ENCODE results near the gene TJP1. TPM values are rescaled to one million over a fixed set of nuclear protein-coding genes. Genes with fewer than 3 reads are reported as not detected.

TJP1 gene
- total RNA-seq, 2 donors from 2014 or later, result 131 to 145 TPM

DNA sequence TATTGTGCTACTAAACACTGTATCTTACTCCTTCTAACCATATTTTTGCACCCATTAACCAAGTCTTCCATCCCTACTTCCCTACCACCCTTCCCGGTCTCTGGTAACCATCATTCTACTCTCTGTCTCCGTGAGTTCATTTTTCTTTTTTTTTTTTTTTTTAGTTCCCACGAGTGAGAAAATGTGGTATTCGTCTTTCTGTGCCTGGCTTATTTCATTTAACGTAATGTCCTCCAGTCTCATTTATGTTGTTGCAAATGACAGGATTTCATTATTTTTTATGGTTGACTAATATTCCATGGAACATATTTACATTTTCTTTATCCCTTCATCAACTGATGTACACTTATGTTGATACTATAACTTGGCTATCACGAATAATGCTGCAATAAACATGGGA, 31.7 kb downstream of the TJP1 start:
- DNase-seq, result no peak
- no peak overlapping the region for H3K9ac ChIP-seq (ENCODE audit: extremely low read depth, low read length, poor library complexity, severe bottlenecking)
- H3K4me1 ChIP-seq (ENCODE audit: control insufficient read depth, insufficient read depth, low read length), result no peaks in the 10 kb centered on the region
- H3K4me3 Mint-ChIP-seq, result no peak overlapping the region
- H3K27ac ChIP-seq (ENCODE audit: low read depth, low read length), result no peak overlapping the region
- no peaks in the 10 kb centered on the region for H3K27me3 ChIP-seq (ENCODE audit: control insufficient read depth, insufficient read depth, low read length, poor library complexity, severe bottlenecking)
- WGBS, 2 experiments (ENCODE audit: insufficient coverage in 1 of 2, insufficient read length in 1 of 2), result 93 to 95% methylated on average over 3 to 5 of the region's 6 CpGs
- peaks cover 2% of the 10 kb centered on the region for H3K4me1 Mint-ChIP-seq
- H3K27ac Mint-ChIP-seq, result no peak overlapping the region
- peaks cover 45% of the 10 kb centered on the region for H3K36me3 Mint-ChIP-seq (ENCODE audit: low read depth)
- H3K36me3 ChIP-seq (ENCODE audit: control insufficient read depth, insufficient read depth, low read length), result peaks cover 37% of the 10 kb centered on the region
- H3K9me3 ChIP-seq (ENCODE audit: control insufficient read depth, low read length), result peaks cover 20% of the 10 kb centered on the region
- no peaks in the 10 kb centered on the region for H3K27me3 Mint-ChIP-seq (ENCODE audit: insufficient read depth)
- peaks cover 8% of the 10 kb centered on the region for H3K9me3 Mint-ChIP-seq
- TF ChIP-seq, protein P1, sequence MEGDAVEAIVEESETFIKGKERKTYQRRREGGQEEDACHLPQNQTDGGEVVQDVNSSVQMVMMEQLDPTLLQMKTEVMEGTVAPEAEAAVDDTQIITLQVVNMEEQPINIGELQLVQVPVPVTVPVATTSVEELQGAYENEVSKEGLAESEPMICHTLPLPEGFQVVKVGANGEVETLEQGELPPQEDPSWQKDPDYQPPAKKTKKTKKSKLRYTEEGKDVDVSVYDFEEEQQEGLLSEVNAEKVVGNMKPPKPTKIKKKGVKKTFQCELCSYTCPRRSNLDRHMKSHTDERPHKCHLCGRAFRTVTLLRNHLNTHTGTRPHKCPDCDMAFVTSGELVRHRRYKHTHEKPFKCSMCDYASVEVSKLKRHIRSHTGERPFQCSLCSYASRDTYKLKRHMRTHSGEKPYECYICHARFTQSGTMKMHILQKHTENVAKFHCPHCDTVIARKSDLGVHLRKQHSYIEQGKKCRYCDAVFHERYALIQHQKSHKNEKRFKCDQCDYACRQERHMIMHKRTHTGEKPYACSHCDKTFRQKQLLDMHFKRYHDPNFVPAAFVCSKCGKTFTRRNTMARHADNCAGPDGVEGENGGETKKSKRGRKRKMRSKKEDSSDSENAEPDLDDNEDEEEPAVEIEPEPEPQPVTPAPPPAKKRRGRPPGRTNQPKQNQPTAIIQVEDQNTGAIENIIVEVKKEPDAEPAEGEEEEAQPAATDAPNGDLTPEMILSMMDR (conservative IDR thresholded peaks at IDR 0.05), result no peak
- no peak overlapping the region for H3K4me3 ChIP-seq (ENCODE audit: low read length)

GRCh38 chr15:29789871-29790270, 32.4 kb downstream of the TJP1 start:
- Histone ChIP-seq H3K27ac (ENCODE audit: low read depth, low read length) (no peak overlapping the region), H3K4me3 (ENCODE audit: low read length) (no peak overlapping the region), H3K4me1 (ENCODE audit: control insufficient read depth, insufficient read depth, low read length) (no peaks in the 10 kb centered on the region), H3K9me3 (ENCODE audit: control insufficient read depth, low read length) (peaks cover 19% of the 10 kb centered on the region), H3K9ac (ENCODE audit: extremely low read depth, low read length, poor library complexity, severe bottlenecking) (no peak overlapping the region), H3K27me3 (ENCODE audit: control insufficient read depth, insufficient read depth, low read length, poor library complexity, severe bottlenecking) (no peaks in the 10 kb centered on the region), H3K36me3 (ENCODE audit: control insufficient read depth, insufficient read depth, low read length) (peaks cover 35% of the 10 kb centered on the region)
- TF ChIP-seq, protein P1 (conservative IDR thresholded peaks at IDR 0.05), result no peak
- Mint-ChIP-seq H3K27me3 (ENCODE audit: insufficient read depth) (no peaks in the 10 kb centered on the region), H3K4me1 (no peaks in the 10 kb centered on the region), H3K9me3 (peaks cover 5% of the 10 kb centered on the region), H3K4me3 (no peak overlapping the region), H3K27ac (no peak overlapping the region), H3K36me3 (ENCODE audit: low read depth) (peaks cover 47% of the 10 kb centered on the region)
- 80 to 91% methylated on average over 2 to 4 of the region's 4 CpGs for WGBS, 2 experiments (ENCODE audit: insufficient coverage in 1 of 2, insufficient read length in 1 of 2)
- no peak for DNase-seq

GRCh38 chr15:29788433-29789034, 33.7 kb downstream of the TJP1 start:
- Histone ChIP-seq H3K9ac (ENCODE audit: extremely low read depth, low read length, poor library complexity, severe bottlenecking) (no peak overlapping the region), H3K36me3 (ENCODE audit: control insufficient read depth, insufficient read depth, low read length) (peaks cover 25% of the 10 kb centered on the region), H3K4me1 (ENCODE audit: control insufficient read depth, insufficient read depth, low read length) (no peaks in the 10 kb centered on the region), H3K27me3 (ENCODE audit: control insufficient read depth, insufficient read depth, low read length, poor library complexity, severe bottlenecking) (no peaks in the 10 kb centered on the region), H3K4me3 (ENCODE audit: low read length) (no peak overlapping the region), H3K9me3 (ENCODE audit: control insufficient read depth, low read length) (peaks cover 7% of the 10 kb centered on the region), H3K27ac (ENCODE audit: low read depth, low read length) (no peak overlapping the region)
- no peaks in the 10 kb centered on the region for H3K27me3 Mint-ChIP-seq (ENCODE audit: insufficient read depth)
- no peak overlapping the region for H3K27ac Mint-ChIP-seq
- H3K36me3 Mint-ChIP-seq (ENCODE audit: low read depth), result peaks cover 44% of the 10 kb centered on the region
- WGBS, 2 experiments (ENCODE audit: insufficient coverage in 1 of 2, insufficient read length in 1 of 2), result 100% methylated on average over 2 of the region's 4 CpGs; no CpG with 5 or more reads in 1 of the 2 experiments
- DNase-seq, result no peak
- no peaks in the 10 kb centered on the region for H3K4me1 Mint-ChIP-seq
- TF ChIP-seq, protein P1 (conservative IDR thresholded peaks at IDR 0.05), result no peak
- H3K4me3 Mint-ChIP-seq, result no peak overlapping the region
- H3K9me3 Mint-ChIP-seq, result no peaks in the 10 kb centered on the region
